DOHH2 (cell line): ENCODE results near the gene PRPF39.

Source experiments
- H3F3A ChIP-seq: fragments of 200-600 bp; sonication (generic), shearing (Covaris generic); 2 replicates; pipeline ENCODE4 v1.6.0; 2016; ENCODE audit warnings: antibody characterized with exemption, mild to moderate bottlenecking; ENCODE audit not compliant: control insufficient read depth, insufficient read depth
- H3K27ac ChIP-seq: fragments of 200-600 bp; sonication (generic); 2 replicates; pipeline ENCODE4 v1.5.1; 2014; ENCODE audit warnings: low read depth, mild to moderate bottlenecking, low read length, moderate library complexity
- H3K27me3 ChIP-seq: fragments of 200-600 bp; sonication (generic); 2 replicates; pipeline ENCODE4 v1.6.1; 2014; ENCODE audit warnings: mild to moderate bottlenecking, low read length, mixed read lengths; ENCODE audit not compliant: control insufficient read depth
- H3K36me3 ChIP-seq: fragments of 200-600 bp; sonication (generic); 2 replicates; pipeline ENCODE4 v1.6.1; 2014; ENCODE audit warnings: mild to moderate bottlenecking, low read length, moderate library complexity, mixed read lengths; ENCODE audit not compliant: control insufficient read depth
- H3K4me1 ChIP-seq: fragments of 200-600 bp; sonication (generic); 2 replicates; pipeline ENCODE4 v1.6.1; 2014; ENCODE audit warnings: mild to moderate bottlenecking, low read length, mixed read lengths; ENCODE audit not compliant: control insufficient read depth
- H3K4me2 ChIP-seq: fragments of 200-600 bp; sonication (generic); 2 replicates; pipeline ENCODE4 v1.6.0; 2014; ENCODE audit warnings: mild to moderate bottlenecking, low read length, moderate library complexity
- H3K4me3 ChIP-seq: fragments of 200-600 bp; sonication (generic); 2 replicates; pipeline ENCODE4 v1.5.1; 2014; ENCODE audit warnings: mild to moderate bottlenecking, low read length, mixed read lengths
- H3K79me2 ChIP-seq: fragments of 200-600 bp; sonication (generic); 2 replicates; pipeline ENCODE4 v1.6.1; 2014; ENCODE audit warnings: mild to moderate bottlenecking, low read length, mixed read lengths; ENCODE audit not compliant: control insufficient read depth
- H3K9me2 ChIP-seq: fragments of 200-600 bp; sonication (generic); replicated peaks from 2 replicates; pipeline ENCODE4 v1.6.1; 2014; ENCODE audit warnings: mild to moderate bottlenecking, low read length, mixed read lengths; ENCODE audit not compliant: control insufficient read depth
- H3K9me3 ChIP-seq: fragments of 200-600 bp; sonication (generic); 2 replicates; pipeline ENCODE4 v1.6.1; 2014; ENCODE audit warnings: antibody characterized with exemption, low read length, mixed read lengths; ENCODE audit not compliant: control insufficient read depth, insufficient read depth
- H4K20me1 ChIP-seq: fragments of 200-600 bp; sonication (generic); 2 replicates; pipeline ENCODE4 v1.6.0; 2014; ENCODE audit warnings: low read depth, mild to moderate bottlenecking, antibody characterized with exemption, low read length, moderate library complexity; ENCODE audit not compliant: control insufficient read depth, insufficient read depth
- EZH2phosphoT487 ChIP-seq: fragments of 200-600 bp; sonication (generic); IDR thresholded peaks from 2 replicates; pipeline ENCODE4 v1.6.1; 2017; ENCODE audit warnings: borderline replicate concordance, mild to moderate bottlenecking, antibody characterized with exemption, low read length, moderate library complexity, mixed read lengths
- TF ChIP-seq, protein P1 (sequence below): fragments of 200-600 bp; sonication (generic); IDR thresholded peaks from one replicate; pipeline ENCODE4 v1.5.1; 2014; ENCODE audit warnings: antibody characterized with exemption, mild to moderate bottlenecking, low read depth, low read length; ENCODE audit not compliant: poor library complexity, severe bottlenecking

The PRPF39 gene

GRCh38 chr14:45057881-45058364 is 26.0 kb upstream of the PRPF39 start:
- Histone ChIP-seq H3K36me3 (peaks cover 8% of the 10 kb centered on the region; the same call in 1 of the 2 replicates), H3K27me3 (no peaks in the 10 kb centered on the region), H3K9me3 (no peaks in the 10 kb centered on the region), H3K79me2 (no peaks in the 10 kb centered on the region), H4K20me1 (no peaks in the 10 kb centered on the region), H3K4me3 (no peak overlapping the region), H3F3A (no peaks in the 10 kb centered on the region; the same call in 1 of the 2 replicates), H3K4me2 (no peak overlapping the region), H3K4me1 (no peaks in the 10 kb centered on the region), H3K9me2 (no peaks in the 10 kb centered on the region), H3K27ac (no peak overlapping the region)
- TF ChIP-seq EZH2phosphoT487, result no peak
- TF ChIP-seq, protein P1, sequence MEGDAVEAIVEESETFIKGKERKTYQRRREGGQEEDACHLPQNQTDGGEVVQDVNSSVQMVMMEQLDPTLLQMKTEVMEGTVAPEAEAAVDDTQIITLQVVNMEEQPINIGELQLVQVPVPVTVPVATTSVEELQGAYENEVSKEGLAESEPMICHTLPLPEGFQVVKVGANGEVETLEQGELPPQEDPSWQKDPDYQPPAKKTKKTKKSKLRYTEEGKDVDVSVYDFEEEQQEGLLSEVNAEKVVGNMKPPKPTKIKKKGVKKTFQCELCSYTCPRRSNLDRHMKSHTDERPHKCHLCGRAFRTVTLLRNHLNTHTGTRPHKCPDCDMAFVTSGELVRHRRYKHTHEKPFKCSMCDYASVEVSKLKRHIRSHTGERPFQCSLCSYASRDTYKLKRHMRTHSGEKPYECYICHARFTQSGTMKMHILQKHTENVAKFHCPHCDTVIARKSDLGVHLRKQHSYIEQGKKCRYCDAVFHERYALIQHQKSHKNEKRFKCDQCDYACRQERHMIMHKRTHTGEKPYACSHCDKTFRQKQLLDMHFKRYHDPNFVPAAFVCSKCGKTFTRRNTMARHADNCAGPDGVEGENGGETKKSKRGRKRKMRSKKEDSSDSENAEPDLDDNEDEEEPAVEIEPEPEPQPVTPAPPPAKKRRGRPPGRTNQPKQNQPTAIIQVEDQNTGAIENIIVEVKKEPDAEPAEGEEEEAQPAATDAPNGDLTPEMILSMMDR, result no peak

DNA sequence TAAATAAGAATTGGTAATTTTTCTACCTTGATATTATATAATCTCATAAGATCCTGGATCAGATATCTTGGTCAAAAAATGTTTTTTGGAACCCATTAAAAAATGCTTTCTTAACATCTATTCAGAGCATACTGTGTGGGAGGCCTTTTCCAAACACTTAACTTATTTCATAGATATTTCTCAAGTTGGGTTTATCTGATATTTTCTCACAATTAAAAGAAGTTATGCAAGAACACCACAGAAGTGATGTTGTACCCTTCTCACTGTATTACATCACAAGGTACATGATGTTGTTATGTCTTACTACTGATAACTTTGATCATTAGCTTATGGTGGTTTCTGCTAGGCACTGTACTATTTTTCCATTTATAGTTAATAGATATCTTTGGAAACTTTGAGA is 23.4 kb upstream of the PRPF39 start:
- Histone ChIP-seq H3K79me2 (no peaks in the 10 kb centered on the region), H3K9me2 (no peaks in the 10 kb centered on the region), H3K4me3 (no peak overlapping the region), H3K27me3 (no peaks in the 10 kb centered on the region), H3K27ac (no peak overlapping the region), H3K4me2 (no peak overlapping the region), H3K4me1 (no peaks in the 10 kb centered on the region), H3K9me3 (no peaks in the 10 kb centered on the region), H3K36me3 (peaks cover 5% of the 10 kb centered on the region; the same call in 1 of the 2 replicates), H3F3A (no peaks in the 10 kb centered on the region; the same call in 1 of the 2 replicates), H4K20me1 (no peaks in the 10 kb centered on the region)
- TF ChIP-seq, protein P1, result no peak
- no peak for TF ChIP-seq EZH2phosphoT487

DNA sequence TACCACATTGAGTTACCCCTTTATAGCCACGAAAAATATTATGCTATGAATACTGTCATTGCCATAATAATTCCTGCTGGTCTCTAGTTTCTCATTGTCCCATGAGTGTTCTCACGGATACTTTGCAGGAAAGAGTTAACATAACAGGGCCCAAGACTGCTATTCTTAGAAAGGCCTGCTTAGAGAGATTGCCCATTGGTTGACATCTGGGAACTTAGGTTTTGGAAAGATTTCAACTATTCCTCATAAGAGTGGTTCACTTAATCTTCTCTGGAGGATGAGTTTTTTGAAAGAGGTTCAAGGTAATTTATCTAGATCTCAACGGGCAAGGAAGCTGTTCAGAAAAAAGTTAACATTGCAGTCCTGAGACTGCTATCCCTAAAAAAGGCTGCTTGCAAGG is 18.4 kb upstream of the PRPF39 start:
- TF ChIP-seq EZH2phosphoT487, result no peak
- TF ChIP-seq, protein P1, result no peak
- Histone ChIP-seq H3K27ac (no peak overlapping the region), H3F3A (no peaks in the 10 kb centered on the region; the same call in 1 of the 2 replicates)

More for the DNA sequence above, 18.4 kb upstream of the PRPF39 start:
- Histone ChIP-seq H3K4me2 (no peak overlapping the region), H4K20me1 (no peaks in the 10 kb centered on the region), H3K4me3 (no peak overlapping the region), H3K4me1 (no peaks in the 10 kb centered on the region), H3K27me3 (no peaks in the 10 kb centered on the region), H3K36me3 (no peaks in the 10 kb centered on the region), H3K79me2 (no peaks in the 10 kb centered on the region), H3K9me2 (no peaks in the 10 kb centered on the region), H3K9me3 (no peaks in the 10 kb centered on the region)
